HFF-Myc (cell line): Measurements from ENCODE around the gene FAM9B.

ENCODE experiments used
- DNase-seq: peaks from one replicate; pipeline ENCODE4 v3.0.0-alpha.2; 2011; ENCODE audit warnings: low read depth; ENCODE audit errors: extremely low read depth
- H3K4me3 ChIP-seq: replicated peaks from 2 replicates; pipeline ENCODE4 v1.5.1; 2011; ENCODE audit warnings: low read depth, mild to moderate bottlenecking, control low read depth, low read length
- TF ChIP-seq, protein P1 (sequence below): IDR thresholded peaks from 2 replicates; pipeline ENCODE4 v1.5.1; 2012; ENCODE audit warnings: mild to moderate bottlenecking, low read depth, low read length, control low read depth; ENCODE audit errors: missing control alignments

FAM9B gene

DNA sequence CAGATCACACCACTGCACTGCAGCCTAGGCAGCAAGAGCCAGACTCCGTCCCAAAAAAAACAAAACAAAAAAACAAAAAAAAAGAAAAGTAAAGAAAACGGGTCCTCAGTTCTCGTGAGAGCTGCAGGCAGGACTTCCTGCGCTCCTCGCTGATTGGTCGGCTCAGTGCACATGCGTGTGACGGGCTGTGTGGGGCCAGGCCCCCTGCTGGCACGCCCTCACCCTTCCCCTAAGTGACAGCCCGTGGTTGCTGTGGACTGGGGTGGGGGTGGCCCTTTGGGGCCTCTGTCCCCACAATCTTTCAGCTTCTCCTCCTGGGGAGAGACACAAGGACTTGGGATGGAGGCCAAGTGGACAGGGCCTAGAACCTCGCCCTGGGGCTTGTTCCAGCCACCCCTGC, at the start of gene FAM9B:
FAM9B (minus strand) TSS at position 139 of the 400 bp plus-strand sequence. CDS start 1,141 bp downstream, outside the sequence.
- no peak within 1 kb of the TSS for H3K4me3 ChIP-seq
- TF ChIP-seq, protein P1, sequence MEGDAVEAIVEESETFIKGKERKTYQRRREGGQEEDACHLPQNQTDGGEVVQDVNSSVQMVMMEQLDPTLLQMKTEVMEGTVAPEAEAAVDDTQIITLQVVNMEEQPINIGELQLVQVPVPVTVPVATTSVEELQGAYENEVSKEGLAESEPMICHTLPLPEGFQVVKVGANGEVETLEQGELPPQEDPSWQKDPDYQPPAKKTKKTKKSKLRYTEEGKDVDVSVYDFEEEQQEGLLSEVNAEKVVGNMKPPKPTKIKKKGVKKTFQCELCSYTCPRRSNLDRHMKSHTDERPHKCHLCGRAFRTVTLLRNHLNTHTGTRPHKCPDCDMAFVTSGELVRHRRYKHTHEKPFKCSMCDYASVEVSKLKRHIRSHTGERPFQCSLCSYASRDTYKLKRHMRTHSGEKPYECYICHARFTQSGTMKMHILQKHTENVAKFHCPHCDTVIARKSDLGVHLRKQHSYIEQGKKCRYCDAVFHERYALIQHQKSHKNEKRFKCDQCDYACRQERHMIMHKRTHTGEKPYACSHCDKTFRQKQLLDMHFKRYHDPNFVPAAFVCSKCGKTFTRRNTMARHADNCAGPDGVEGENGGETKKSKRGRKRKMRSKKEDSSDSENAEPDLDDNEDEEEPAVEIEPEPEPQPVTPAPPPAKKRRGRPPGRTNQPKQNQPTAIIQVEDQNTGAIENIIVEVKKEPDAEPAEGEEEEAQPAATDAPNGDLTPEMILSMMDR, result no peak
- no peak for DNase-seq

DNA sequence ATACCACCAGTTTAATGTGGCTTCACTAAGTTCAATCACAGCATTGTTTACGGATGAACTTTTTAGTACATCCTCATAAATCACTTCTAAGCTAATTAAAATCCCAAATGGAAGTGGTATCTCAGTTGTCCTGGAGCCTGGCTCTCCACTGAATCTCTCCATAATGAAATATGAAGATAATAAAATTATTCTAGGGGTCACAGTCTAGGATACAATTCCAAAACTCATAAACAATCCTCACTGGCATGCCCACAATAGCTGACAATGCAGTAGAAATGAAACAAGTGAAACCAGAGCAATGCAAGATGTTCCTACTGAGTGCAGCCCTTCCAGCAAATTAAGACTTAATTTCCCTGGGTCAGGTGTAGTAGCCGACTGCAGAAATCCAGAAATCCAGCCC, 47.3 kb upstream of the FAM9B start:
- no peak overlapping the region for H3K4me3 ChIP-seq
- TF ChIP-seq, protein P1, result no peak

DNA sequence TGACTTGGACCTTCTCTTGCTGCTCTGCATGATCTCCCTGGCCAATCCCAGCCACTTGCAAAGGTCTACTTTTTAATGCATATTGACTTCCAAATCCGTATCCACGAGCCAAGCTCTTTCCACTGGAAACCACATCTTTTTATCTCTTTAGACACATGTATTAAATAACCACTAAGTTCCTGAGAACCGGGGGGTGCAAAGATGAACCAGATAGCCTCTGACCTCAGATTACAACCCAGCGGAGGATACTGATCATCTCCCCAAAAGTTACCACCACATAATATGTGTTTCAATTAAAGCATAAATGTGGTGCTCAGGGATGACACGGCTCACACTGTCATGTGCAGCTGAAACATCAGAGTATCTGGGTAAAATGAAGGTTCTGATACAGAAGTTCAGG, 40.4 kb upstream of the FAM9B start:
- no peak for DNase-seq
- H3K4me3 ChIP-seq, result no peak overlapping the region
- TF ChIP-seq, protein P1, result no peak

More for the DNA sequence above, 47.3 kb upstream of the FAM9B start:
- no peak for DNase-seq

DNA sequence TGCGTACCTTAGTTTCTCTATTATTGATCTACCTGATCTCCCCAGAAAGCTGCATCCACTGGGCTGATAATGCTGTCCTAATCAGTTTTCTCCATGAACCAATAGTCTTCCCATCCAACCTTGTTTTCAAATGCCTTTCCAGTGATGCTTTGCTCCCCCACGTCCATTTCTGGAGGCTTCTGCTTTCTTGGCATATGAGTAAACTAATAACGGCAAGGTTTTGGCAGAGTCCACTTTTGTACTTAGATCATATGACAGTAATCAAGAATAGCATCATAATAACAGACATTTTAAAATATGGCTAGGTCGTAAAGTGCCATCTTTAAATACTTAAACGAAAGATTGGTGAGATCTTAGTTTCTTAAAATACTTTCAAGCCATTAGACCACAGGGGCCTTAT, 38.4 kb upstream of the FAM9B start:
- H3K4me3 ChIP-seq, result no peak overlapping the region
- no peak for DNase-seq
- TF ChIP-seq, protein P1, result no peak

DNA sequence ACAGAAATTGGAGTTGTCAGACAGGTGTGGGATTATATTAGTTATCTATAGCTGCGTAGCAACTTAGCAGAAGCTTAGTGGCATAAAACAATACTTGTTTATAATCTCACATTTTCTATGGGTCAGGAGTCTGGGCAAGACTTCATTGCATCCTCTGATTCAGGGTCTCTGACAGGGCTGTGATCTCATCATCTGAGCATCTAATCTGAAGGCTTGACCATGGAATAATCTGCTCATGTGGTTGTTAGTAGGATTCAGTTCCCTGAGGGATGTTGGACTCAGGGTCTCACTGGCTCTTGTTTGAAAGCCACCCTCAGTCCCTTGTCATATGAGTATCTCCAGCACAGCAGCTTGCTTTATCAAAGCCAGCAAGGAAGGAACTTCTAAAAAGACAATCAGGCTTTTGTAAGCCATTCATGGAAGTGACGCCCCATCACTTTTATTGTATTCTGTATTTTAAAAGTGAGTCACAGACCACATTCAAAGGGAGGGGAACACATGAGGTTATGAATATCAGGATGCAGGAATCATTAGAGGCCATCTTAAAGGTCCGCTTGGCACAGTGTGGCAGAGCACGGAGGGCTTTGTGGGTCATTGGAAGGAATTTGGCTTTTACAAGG, 37.2 kb upstream of the FAM9B start:
- TF ChIP-seq, protein P1, result no peak
- no peak overlapping the region for H3K4me3 ChIP-seq
- DNase-seq, result no peak

DNA sequence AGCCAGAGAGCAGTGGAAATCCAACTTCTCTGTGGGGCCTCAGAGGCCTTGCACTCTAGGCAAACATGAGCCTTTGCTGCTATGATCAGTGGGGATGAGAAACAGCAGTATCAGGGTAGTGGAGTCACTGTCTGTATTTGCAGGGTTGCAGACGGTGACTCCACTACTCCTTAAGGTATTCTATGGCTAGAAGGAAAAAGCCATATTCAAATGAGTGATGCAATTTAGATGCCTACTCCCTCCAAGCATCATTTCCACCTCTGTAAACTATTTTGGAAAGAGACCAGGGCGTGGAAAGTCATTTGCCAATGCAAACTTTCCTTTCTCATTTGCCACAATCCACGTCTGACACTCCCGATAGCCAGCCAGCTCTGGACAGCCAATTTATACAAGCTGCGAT, 35.6 kb upstream of the FAM9B start:
- TF ChIP-seq, protein P1, result no peak
- no peak for DNase-seq
- H3K4me3 ChIP-seq, result no peak overlapping the region

DNA sequence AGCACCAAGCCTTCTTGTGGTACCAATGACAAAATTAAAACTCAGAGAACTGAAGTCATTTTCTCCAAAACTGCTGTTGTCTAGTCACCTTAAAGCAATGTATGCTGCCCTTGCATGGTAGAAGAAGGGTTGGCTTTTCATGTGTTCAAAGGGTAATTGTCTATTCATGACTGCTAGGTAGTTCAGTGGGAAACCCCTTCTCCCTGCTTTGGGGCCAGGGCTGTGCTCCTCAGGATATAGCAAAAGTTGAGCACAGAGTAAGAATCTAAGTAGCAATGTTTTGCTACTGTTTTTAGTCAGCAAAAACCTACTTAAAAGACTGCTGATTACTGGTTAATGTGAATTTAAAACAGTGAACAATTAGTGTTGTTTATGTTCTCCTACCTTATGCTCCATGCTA, 30.8 kb upstream of the FAM9B start:
- DNase-seq, result no peak
- TF ChIP-seq, protein P1, result no peak
- H3K4me3 ChIP-seq, result no peak overlapping the region
